HepG2 (cell line): Measurements from ENCODE around the gene NDUFB10. TPM values are rescaled to one million over a fixed set of nuclear protein-coding genes. Genes with fewer than 3 reads are reported as not detected.

Source experiments
- ARHGAP35 ChIP-seq: sonication (generic); formaldehyde crosslinking; IDR thresholded peaks from 2 replicates; pipeline ENCODE4 v1.9.0; 2022; ENCODE audit warnings: mild to moderate bottlenecking, inconsistent platforms, moderate library complexity, missing genetic modification reagents, borderline replicate concordance
- ATF5 ChIP-seq: sonication (generic); formaldehyde crosslinking; IDR thresholded peaks from 2 replicates; pipeline ENCODE4 v1.4.0; 2020; ENCODE audit warnings: mild to moderate bottlenecking, low read depth, missing genetic modification reagents
- BHLHE40 ChIP-seq: IDR thresholded peaks from 2 replicates; pipeline ENCODE4 v1.6.1; 2011; ENCODE audit warnings: low read length, improper control_type of control experiment
- ESRRA ChIP-seq: sonication (generic); formaldehyde crosslinking; IDR thresholded peaks from 2 replicates; pipeline ENCODE4 v1.5.1; 2020; ENCODE audit warnings: mild to moderate bottlenecking, low read depth, missing genetic modification reagents
- GFI1 ChIP-seq: sonication (generic); formaldehyde crosslinking; IDR thresholded peaks from 2 replicates; pipeline ENCODE4 v1.5.0; 2020; ENCODE audit warnings: missing genetic modification reagents, mild to moderate bottlenecking, borderline replicate concordance
- GTF2F1 ChIP-seq: fragments of 150-350 bp; IDR thresholded peaks from 2 replicates; pipeline ENCODE4 v1.6.1; 2014; ENCODE audit warnings: low read length
- HDAC1 ChIP-seq: sonication (generic); formaldehyde crosslinking; IDR thresholded peaks from 2 replicates; pipeline ENCODE4 v1.5.1; 2020; ENCODE audit warnings: mild to moderate bottlenecking, missing genetic modification reagents
- HNRNPLL ChIP-seq: fragments of 200-400 bp; formaldehyde crosslinking; IDR thresholded peaks from 2 replicates; pipeline ENCODE4 v1.6.1; 2017; ENCODE audit warnings: mild to moderate bottlenecking, low read depth, low read length; ENCODE audit not compliant: poor library complexity, severe bottlenecking
- KAT7 ChIP-seq: IDR thresholded peaks from 2 replicates; pipeline ENCODE4 v1.6.1; 2018; ENCODE audit warnings: borderline replicate concordance, missing compliant biosample characterization
- MED8 ChIP-seq: sonication (generic); formaldehyde crosslinking; IDR thresholded peaks from 2 replicates; pipeline ENCODE4 v1.8.1; 2023; ENCODE audit warnings: mild to moderate bottlenecking, missing genetic modification reagents; ENCODE audit not compliant: insufficient replicate concordance
- MEF2D ChIP-seq: sonication (generic); formaldehyde crosslinking; IDR thresholded peaks from 2 replicates; pipeline ENCODE4 v1.5.1; 2020; ENCODE audit warnings: mild to moderate bottlenecking, missing genetic modification reagents
- SALL2 ChIP-seq: sonication (generic); formaldehyde crosslinking; IDR thresholded peaks from 2 replicates; pipeline ENCODE4 v1.8.1; 2023; ENCODE audit warnings: mild to moderate bottlenecking, missing genetic modification reagents, inconsistent platforms
- SRY ChIP-seq: sonication (generic); formaldehyde crosslinking; IDR thresholded peaks from 2 replicates; pipeline ENCODE4 v1.8.0; 2022; ENCODE audit warnings: mild to moderate bottlenecking, missing genetic modification reagents
- STAT6 ChIP-seq: sonication (generic); formaldehyde crosslinking; IDR thresholded peaks from 2 replicates; pipeline ENCODE4 v1.4.0; 2020; ENCODE audit warnings: missing genetic modification reagents, mild to moderate bottlenecking, borderline replicate concordance
- TAF1 ChIP-seq: sonication (generic); formaldehyde crosslinking; IDR thresholded peaks from 2 replicates; pipeline ENCODE4 v1.4.0; 2020; ENCODE audit warnings: missing genetic modification reagents
- TGIF2 ChIP-seq: IDR thresholded peaks from 2 replicates; pipeline ENCODE4 v1.6.1; 2016; ENCODE audit warnings: control low read depth, missing compliant biosample characterization
- THAP11 ChIP-seq: IDR thresholded peaks from 2 replicates; pipeline ENCODE4 v1.6.1; 2016; ENCODE audit warnings: missing biosample characterization, missing genetic modification reagents
- THAP8 ChIP-seq: sonication (generic); formaldehyde crosslinking; IDR thresholded peaks from 2 replicates; pipeline ENCODE4 v1.5.1; 2020; ENCODE audit warnings: missing genetic modification reagents, mild to moderate bottlenecking, borderline replicate concordance
- XRCC5 ChIP-seq: fragments of 200-400 bp; formaldehyde crosslinking; optimal IDR thresholded peaks from 2 replicates; pipeline ENCODE3; 2017; ENCODE audit warnings: mild to moderate bottlenecking, low read length
- YEATS4 ChIP-seq: sonication (generic); formaldehyde crosslinking; IDR thresholded peaks from 2 replicates; pipeline ENCODE4 v1.4.0; 2020; ENCODE audit warnings: missing genetic modification reagents, borderline replicate concordance
- ZKSCAN8 ChIP-seq: IDR thresholded peaks from 2 replicates; pipeline ENCODE4 v1.6.1; 2016; ENCODE audit warnings: borderline replicate concordance, missing genetic modification reagents, missing compliant biosample characterization
- ZMYM2 ChIP-seq: sonication (generic); formaldehyde crosslinking; IDR thresholded peaks from 2 replicates; pipeline ENCODE4 v1.8.0; 2022; ENCODE audit warnings: mild to moderate bottlenecking, missing genetic modification reagents
- ZNF570 ChIP-seq: sonication (generic); formaldehyde crosslinking; IDR thresholded peaks from 2 replicates; pipeline ENCODE4 v1.4.0; 2020; ENCODE audit warnings: mild to moderate bottlenecking, missing genetic modification reagents, borderline replicate concordance
- ZNF737 ChIP-seq: sonication (generic); formaldehyde crosslinking; IDR thresholded peaks from 2 replicates; pipeline ENCODE4 v1.5.0; 2020; ENCODE audit warnings: missing genetic modification reagents, mild to moderate bottlenecking, borderline replicate concordance
- ZNF749 ChIP-seq: sonication (generic); formaldehyde crosslinking; IDR thresholded peaks from 2 replicates; pipeline ENCODE4 v1.8.0; 2022; ENCODE audit warnings: mild to moderate bottlenecking, missing genetic modification reagents, moderate library complexity, borderline replicate concordance
- ZNF777 ChIP-seq: sonication (generic); formaldehyde crosslinking; IDR thresholded peaks from 2 replicates; pipeline ENCODE4 v1.4.0; 2020; ENCODE audit warnings: missing genetic modification reagents
- polyA plus RNA-seq, 8 experiments: library from polyadenylated mRNA; depleted of rRNA in 3 of 8; stranded (reverse) in 7 of 8; unstranded in 1 of 8; fragments of >200 nt; fragmentation: Illumina TruSeq in 4 of 8; extraction: Trizol in 4 of 8; gene quantifications; 2 replicates each; pipeline versions ENCODE4 v1.2.1 to v1.2.3, GENCODE V29; 2011 to 2016; ENCODE audit warnings: low read depth in 4 of 8, missing spikeins in 1 of 8, mixed read lengths in 1 of 8; ENCODE audit not compliant: insufficient read depth in 1 of 8
- total RNA-seq, 5 experiments: library from RNA; depleted of rRNA; stranded (reverse); fragments of >200 nt; fragmentation: Illumina TruSeq; extraction: Trizol; gene quantifications; 2 replicates each; pipeline ENCODE4 v1.2.3, GENCODE V29; 2016; ENCODE audit warnings: low read depth in 1 of 5

NDUFB10 gene
- total and polyA plus RNA-seq, 2 of the 13 experiments (the other 11 are each of a cell fraction or from before 2014, with no cell fraction given): 68.6 to 157 TPM

- TF ChIP-seq STAT6: 0 out of 2 replicates have a peak, but pooled peaks have one; percentile 78
- peak; percentile 47 for TF ChIP-seq HNRNPLL
- TF ChIP-seq GTF2F1: no peak
- no peak for TF ChIP-seq ZNF570 (CRISPR knock-in tag)
- TF ChIP-seq BHLHE40: peak; percentile 88
- TF ChIP-seq SRY: no peak
- 0 out of 2 replicates have a peak, but pooled peaks have one; percentile 48 for TF ChIP-seq YEATS4 (CRISPR knock-in tag)
- 0 out of 2 replicates have a peak, but pooled peaks have one; percentile 40 for TF ChIP-seq TAF1
- no peak for TF ChIP-seq ESRRA (CRISPR knock-in tag)
- peak; percentile 49; the same call in 1 of the 2 replicates for TF ChIP-seq TGIF2 (CRISPR knock-in tag)
- no peak for TF ChIP-seq ARHGAP35 (CRISPR knock-in tag)
- TF ChIP-seq ZKSCAN8: no peak
- TF ChIP-seq MED8: peak; percentile 13
- no peak for TF ChIP-seq MEF2D (CRISPR knock-in tag)
- peak; percentile 11; the same call in 1 of the 2 replicates for TF ChIP-seq HDAC1 (CRISPR knock-in tag)
- TF ChIP-seq XRCC5: peak; percentile 79
- TF ChIP-seq ZMYM2 (CRISPR knock-in tag): 0 out of 2 replicates have a peak, but pooled peaks have one; percentile 3
- 0 out of 2 replicates have a peak, but pooled peaks have one; percentile 13 for TF ChIP-seq ATF5
- TF ChIP-seq ZNF749 (CRISPR knock-in tag): 0 out of 2 replicates have a peak, but pooled peaks have one; percentile 63
- TF ChIP-seq GFI1 (CRISPR knock-in tag): no peak
- TF ChIP-seq THAP8 (CRISPR knock-in tag): no peak
- peak; percentile 42; the same call in 1 of the 2 replicates for TF ChIP-seq ZNF777 (CRISPR knock-in tag)
- TF ChIP-seq KAT7 (CRISPR knock-in tag): peak; percentile 39; the same call in 1 of the 2 replicates
- TF ChIP-seq THAP11 (CRISPR knock-in tag): peak; percentile 22; the same call in 1 of the 2 replicates
- 0 out of 2 replicates have a peak, but pooled peaks have one; percentile 21 for TF ChIP-seq ZNF737 (CRISPR knock-in tag)
- TF ChIP-seq SALL2 (CRISPR knock-in tag): peak; percentile 26; the same call in 1 of the 2 replicates
These were observed 17.9 kb upstream of the NDUFB10 start (continued) for GRCh38 chr16:1941162-1942046.
